Mesenchymal stem cell (in vitro differentiated cells and primary cell): Measurements from ENCODE around the gene KLC1.

Experiments
- DNase-seq: peaks from one replicate; pipeline ENCODE4 v3.0.0-alpha.2; 2013
- H2AFZ ChIP-seq: one replicate; pipeline ENCODE4 v1.6.1; 2013; ENCODE audit warnings: low read depth, mild to moderate bottlenecking, control low read depth, inconsistent platforms, low read length, moderate library complexity
- H2AK5ac ChIP-seq: 2 replicates; pipeline ENCODE4 v1.6.1; 2013; ENCODE audit warnings: low read length, moderate library complexity, mild to moderate bottlenecking, inconsistent platforms; ENCODE audit not compliant: severe bottlenecking
- H2BK120ac ChIP-seq: one replicate; pipeline ENCODE4 v1.6.1; 2013; ENCODE audit warnings: low read depth, mild to moderate bottlenecking, inconsistent platforms, low read length, moderate library complexity
- H2BK12ac ChIP-seq, 2 experiments: one replicate each; pipeline ENCODE4 v1.6.1; 2013; ENCODE audit warnings: inconsistent platforms in 2 of 2, low read length in 2 of 2, mild to moderate bottlenecking in 2 of 2, moderate library complexity in 2 of 2, control low read depth in 1 of 2
- H2BK15ac ChIP-seq: one replicate; pipeline ENCODE4 v1.6.1; 2013; ENCODE audit warnings: mild to moderate bottlenecking, low read depth, inconsistent platforms; ENCODE audit not compliant: poor library complexity, severe bottlenecking
- H2BK5ac ChIP-seq: 2 replicates; pipeline ENCODE4 v1.6.1; 2013; ENCODE audit warnings: low read depth, mild to moderate bottlenecking, low read length, control low read depth, inconsistent platforms; ENCODE audit not compliant: poor library complexity, severe bottlenecking
- H3K14ac ChIP-seq, 2 experiments: one replicate each; pipeline ENCODE4 v1.6.1; 2013; ENCODE audit warnings: inconsistent platforms in 2 of 2, low read length in 2 of 2, control low read depth in 1 of 2, mild to moderate bottlenecking in 1 of 2, moderate library complexity in 1 of 2
- H3K18ac ChIP-seq, 2 experiments: one replicate each; pipeline ENCODE4 v1.6.1; 2013; ENCODE audit warnings: inconsistent platforms in 2 of 2, low read length in 2 of 2, control low read depth in 1 of 2, low read depth in 1 of 2, mild to moderate bottlenecking in 1 of 2
- H3K23ac ChIP-seq, 2 experiments: one replicate each; pipeline ENCODE4 v1.6.1; 2013; ENCODE audit warnings: inconsistent platforms in 2 of 2, low read length in 2 of 2, mild to moderate bottlenecking in 2 of 2, moderate library complexity in 2 of 2, control low read depth in 1 of 2
- H3K27ac ChIP-seq: 2 replicates; pipeline ENCODE4 v1.5.1; 2013; ENCODE audit warnings: mild to moderate bottlenecking, moderate library complexity, low read length, control low read depth, inconsistent platforms; ENCODE audit not compliant: poor library complexity, severe bottlenecking
- H3K27me3 ChIP-seq, 2 experiments: 2 replicates each; pipeline versions ENCODE4 v1.6.1 to v1.7.0; 2013; ENCODE audit warnings: low read length in 2 of 2, mild to moderate bottlenecking in 2 of 2, moderate library complexity in 2 of 2, control low read depth in 1 of 2, inconsistent platforms in 1 of 2; ENCODE audit not compliant: control insufficient read depth in 1 of 2, insufficient read depth in 1 of 2
- H3K36me3 ChIP-seq, 2 experiments: 2 replicates each; pipeline versions ENCODE4 v1.6.1 to v1.7.0; 2013; ENCODE audit warnings: low read length in 2 of 2, control low read depth in 1 of 2, inconsistent platforms in 1 of 2, low read depth in 1 of 2, mild to moderate bottlenecking in 1 of 2; ENCODE audit not compliant: insufficient read depth in 2 of 2, control insufficient read depth in 1 of 2
- H3K4ac ChIP-seq, 2 experiments: one replicate each; pipeline ENCODE4 v1.6.1; 2013; ENCODE audit warnings: inconsistent platforms in 2 of 2, low read length in 2 of 2, mild to moderate bottlenecking in 2 of 2, moderate library complexity in 2 of 2, control low read depth in 1 of 2, low read depth in 1 of 2
- H3K4me1 ChIP-seq: 2 replicates; pipeline ENCODE4 v1.6.1; 2013; ENCODE audit warnings: low read depth, low read length, control low read depth; ENCODE audit not compliant: control insufficient read depth, insufficient read depth
- H3K4me2 ChIP-seq: 2 replicates; pipeline ENCODE4 v1.6.1; 2013; ENCODE audit warnings: low read length, mild to moderate bottlenecking, inconsistent platforms; ENCODE audit not compliant: poor library complexity, severe bottlenecking
- H3K4me3 ChIP-seq, 2 experiments: 2 replicates each; pipeline versions ENCODE4 v1.5.1 to v1.7.0; 2013; ENCODE audit warnings: low read length in 2 of 2, mild to moderate bottlenecking in 2 of 2, control low read depth in 1 of 2, low read depth in 1 of 2; ENCODE audit not compliant: insufficient read depth in 1 of 2
- H3K79me1 ChIP-seq: replicated peaks from 2 replicates; pipeline ENCODE4 v1.6.1; 2013; ENCODE audit warnings: mild to moderate bottlenecking, control low read depth, low read length, inconsistent platforms; ENCODE audit not compliant: poor library complexity, severe bottlenecking
- H3K9ac ChIP-seq: 2 replicates; pipeline ENCODE4 v1.7.0; 2013; ENCODE audit warnings: mild to moderate bottlenecking, low read length, moderate library complexity
- H3K9me3 ChIP-seq: 2 replicates; pipeline ENCODE4 v1.7.0; 2013; ENCODE audit warnings: mild to moderate bottlenecking, low read length; ENCODE audit not compliant: control insufficient read depth
- H4K8ac ChIP-seq: one replicate; pipeline ENCODE4 v1.6.1; 2013; ENCODE audit warnings: inconsistent platforms, mild to moderate bottlenecking, low read length, moderate library complexity
- H4K91ac ChIP-seq: one replicate; pipeline ENCODE4 v1.6.1; 2013; ENCODE audit warnings: mild to moderate bottlenecking, low read length, inconsistent platforms
- WGBS: methylation state at CpG from one replicate; pipeline ENCODE4 v1.1.7; 2013; ENCODE audit warnings: mixed read lengths; 5-methylcytosine and 5-hydroxymethylcytosine counted together

KLC1 gene

DNA sequence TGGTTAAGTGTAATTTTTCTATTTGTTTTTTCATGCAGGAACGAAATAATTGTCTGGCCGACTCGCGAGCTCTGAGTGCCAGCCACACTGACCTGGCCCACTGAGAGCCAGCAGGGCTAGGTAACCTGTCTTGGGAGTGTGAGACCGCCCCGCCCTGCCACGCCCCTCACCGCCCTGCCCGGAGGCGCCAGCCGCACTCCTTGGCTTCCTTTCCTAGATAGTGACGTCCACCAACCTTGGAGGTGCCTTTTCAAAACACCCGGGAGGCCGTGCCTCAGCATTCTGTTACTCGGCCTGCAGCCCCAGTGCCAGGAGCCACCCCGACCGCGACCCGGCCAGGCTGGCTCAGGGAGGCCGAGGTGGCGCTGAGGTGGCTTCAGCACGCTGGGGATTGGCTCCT lies 64.5 kb downstream of the KLC1 start:
- no peak overlapping the region for H2BK120ac ChIP-seq
- no peak overlapping the region for H3K18ac ChIP-seq
- 95% methylated on average over 21 of the region's 22 CpGs for WGBS
- no peak overlapping the region for H2BK12ac ChIP-seq
- DNase-seq: no peak
- no peak overlapping the region for H3K4me3 ChIP-seq
- H3K9me3 ChIP-seq: no peaks in the 10 kb centered on the region
- H3K27me3 ChIP-seq: no peaks in the 10 kb centered on the region
- no peak overlapping the region for H2AK5ac ChIP-seq
- no peak overlapping the region for H4K8ac ChIP-seq
- no peak overlapping the region for H3K4ac ChIP-seq
- H3K9ac ChIP-seq: no peak overlapping the region
- H3K27ac ChIP-seq: no peak overlapping the region
- H3K79me1 ChIP-seq: peaks cover 44% of the 10 kb centered on the region
- H4K91ac ChIP-seq: no peak overlapping the region
- H2AFZ ChIP-seq: no peak overlapping the region
- H3K14ac ChIP-seq: no peak overlapping the region
- H3K23ac ChIP-seq: no peak overlapping the region
- H3K36me3 ChIP-seq: peaks cover 68 to 74% of the 10 kb centered on the region in 2 experiments
- H3K4me1 ChIP-seq: peaks cover 39% of the 10 kb centered on the region
- no peak overlapping the region for H3K4me2 ChIP-seq
- no peak overlapping the region for H2BK5ac ChIP-seq
- H2BK15ac ChIP-seq: no peak overlapping the region

DNA sequence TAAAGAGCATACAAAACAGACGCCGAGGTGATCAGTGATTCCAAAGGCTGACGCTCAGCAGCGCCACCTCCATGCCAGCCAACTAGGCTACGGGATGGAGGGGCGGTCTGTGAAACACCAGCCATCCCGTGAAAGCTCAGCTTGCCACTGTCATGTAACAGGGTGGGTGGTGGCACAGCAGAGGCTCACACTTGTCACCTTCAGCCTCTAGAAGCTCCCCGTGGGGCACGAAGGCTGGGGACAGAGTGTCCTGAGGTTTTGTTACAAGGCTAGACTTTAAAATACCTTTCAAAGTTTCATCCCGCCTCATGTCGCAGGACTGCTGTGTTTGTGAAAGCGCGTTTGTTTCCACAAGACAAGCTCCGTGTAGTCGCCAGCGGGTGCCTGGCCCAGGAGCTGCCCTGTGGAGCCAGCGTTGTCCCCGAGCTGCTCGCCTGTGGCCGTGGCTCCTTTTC lies 65.6 kb downstream of the KLC1 start:
- H4K8ac ChIP-seq: peak overlapping the region; percentile 69
- peaks cover 48% of the 10 kb centered on the region for H3K79me1 ChIP-seq
- H4K91ac ChIP-seq: peak overlapping the region; percentile 82
- H3K4me1 ChIP-seq: peaks cover 45% of the 10 kb centered on the region
- H2BK120ac ChIP-seq: no peak overlapping the region
- no peak for DNase-seq
- no peak overlapping the region for H2BK5ac ChIP-seq
- H3K23ac ChIP-seq: peak overlapping the region in 1 of 2 experiments; percentile 49
- no peak overlapping the region for H3K4me3 ChIP-seq
- no peak overlapping the region for H3K18ac ChIP-seq
- no peak overlapping the region for H3K14ac ChIP-seq
- no peak overlapping the region for H2AK5ac ChIP-seq
- H2AFZ ChIP-seq: no peak overlapping the region
- no peak overlapping the region for H3K9ac ChIP-seq
- H3K9me3 ChIP-seq: no peaks in the 10 kb centered on the region
- H3K4me2 ChIP-seq: no peak overlapping the region
- no peak overlapping the region for H3K27ac ChIP-seq
- no peak overlapping the region for H2BK12ac ChIP-seq
- no peak overlapping the region for H2BK15ac ChIP-seq
- H3K36me3 ChIP-seq: peaks cover 72 to 74% of the 10 kb centered on the region in 2 experiments
- 96% methylated on average over 20 of the region's 20 CpGs for WGBS
- H3K4ac ChIP-seq: no peak overlapping the region
- H3K27me3 ChIP-seq: no peaks in the 10 kb centered on the region

DNA sequence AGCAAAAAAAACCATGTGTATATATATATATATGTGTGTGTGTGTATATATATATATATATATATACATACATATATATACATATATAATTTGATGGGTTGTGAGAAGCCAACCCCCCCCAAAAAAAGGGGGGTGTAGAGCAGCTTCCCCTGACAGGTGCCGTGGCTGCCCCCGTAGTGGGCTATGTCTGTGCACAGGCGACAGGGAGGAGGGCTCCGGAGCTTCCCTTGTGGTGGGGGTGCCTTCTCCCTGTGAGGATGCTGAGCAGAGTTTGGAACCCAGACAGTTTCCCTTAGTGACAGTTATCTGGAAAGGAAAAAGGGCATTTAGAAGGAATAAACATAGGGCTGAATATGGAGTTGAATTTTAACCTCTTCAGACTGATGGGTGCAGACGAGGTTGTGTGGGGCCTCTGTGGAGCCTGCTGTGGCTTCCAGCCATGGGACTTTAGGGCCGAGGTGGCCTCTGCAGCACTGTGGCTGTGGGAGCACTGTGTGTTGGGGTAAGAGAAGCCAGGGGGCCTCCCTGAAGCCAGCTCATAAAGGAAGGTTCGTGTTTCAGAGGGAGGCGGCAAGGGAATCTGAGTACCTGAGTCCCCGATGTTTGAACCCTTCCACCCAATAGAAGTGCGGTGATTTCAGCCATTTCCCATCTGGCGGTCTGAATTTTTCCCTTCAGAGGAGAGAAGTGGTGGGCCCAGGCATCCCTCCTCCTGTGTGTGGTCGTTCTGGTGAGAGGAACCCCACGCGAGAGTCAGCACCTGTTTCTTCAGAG lies 66.5 kb downstream of the KLC1 start:
- WGBS: 82% methylated on average over 14 of the region's 14 CpGs
- H2BK12ac ChIP-seq: peak overlapping the region in 1 of 2 experiments; percentile 12
- H3K36me3 ChIP-seq: peaks cover 73 to 74% of the 10 kb centered on the region in 2 experiments
- H4K8ac ChIP-seq: peak overlapping the region; percentile 62
- no peak overlapping the region for H3K27ac ChIP-seq
- no peak overlapping the region for H3K4me3 ChIP-seq
- DNase-seq: no peak
- H2BK120ac ChIP-seq: no peak overlapping the region
- H3K4me2 ChIP-seq: no peak overlapping the region
- peaks cover 53% of the 10 kb centered on the region for H3K79me1 ChIP-seq
- no peaks in the 10 kb centered on the region for H3K27me3 ChIP-seq
- no peak overlapping the region for H2AFZ ChIP-seq
- H3K9ac ChIP-seq: no peak overlapping the region
- no peak overlapping the region for H3K23ac ChIP-seq
- H3K9me3 ChIP-seq: no peaks in the 10 kb centered on the region
- H2BK5ac ChIP-seq: no peak overlapping the region
- no peak overlapping the region for H2BK15ac ChIP-seq
- H3K18ac ChIP-seq: peak overlapping the region in 1 of 2 experiments; percentile 30
- no peak overlapping the region for H2AK5ac ChIP-seq
- peak overlapping the region in 1 of 2 experiments; percentile 47 for H3K14ac ChIP-seq
- peaks cover 48% of the 10 kb centered on the region for H3K4me1 ChIP-seq
- H3K4ac ChIP-seq: no peak overlapping the region
- H4K91ac ChIP-seq: peak overlapping the region; percentile 47

DNA sequence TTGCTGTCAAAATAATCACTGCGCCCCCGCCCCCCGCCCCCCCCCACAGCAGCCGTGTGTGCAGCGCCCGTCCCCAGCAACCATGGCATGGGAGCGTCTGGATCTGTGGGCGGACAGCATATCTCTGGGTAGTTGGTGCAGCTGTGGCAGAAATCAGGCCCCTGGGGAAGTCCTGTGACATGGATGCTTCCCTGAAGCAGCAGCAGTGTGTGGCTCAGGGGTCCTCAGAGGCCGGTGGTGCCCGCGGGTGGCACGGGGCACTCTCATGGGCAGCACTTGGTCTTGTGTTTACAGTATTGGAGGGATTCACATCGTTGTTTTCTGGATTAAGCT lies 67.0 kb downstream of the KLC1 start:
- Histone ChIP-seq H2BK15ac (no peak overlapping the region), H3K9me3 (no peaks in the 10 kb centered on the region), H3K4me3 (no peak overlapping the region), H3K36me3 (peaks cover 71 to 77% of the 10 kb centered on the region in 2 experiments), H4K91ac (no peak overlapping the region), H2AK5ac (no peak overlapping the region), H3K14ac (no peak overlapping the region), H3K27me3 (no peaks in the 10 kb centered on the region), H3K18ac (peak overlapping the region in 1 of 2 experiments; percentile 11), H3K79me1 (peaks cover 58% of the 10 kb centered on the region), H3K4ac (no peak overlapping the region), H3K4me1 (peaks cover 51% of the 10 kb centered on the region), H3K4me2 (no peak overlapping the region), H3K9ac (peak overlapping the region; percentile 53), H3K23ac (no peak overlapping the region), H2BK12ac (no peak overlapping the region), H3K27ac (peak overlapping the region; percentile 2), H2BK5ac (no peak overlapping the region), H2BK120ac (no peak overlapping the region), H2AFZ (no peak overlapping the region), H4K8ac (no peak overlapping the region)
- 82% methylated on average over 12 of the region's 13 CpGs for WGBS
- DNase-seq: no peak
